Left lung (tissue), 10 donors: ENCODE measurements around the gene CMTR1. TPM values are rescaled to one million over a fixed set of nuclear protein-coding genes. Genes with fewer than 3 reads are reported as not detected.
"Not testable (repeated sequence)": the region's sequence is repeated elsewhere in the genome, so short reads cannot be mapped to it uniquely, and the experiment has no call there.

ENCODE experiments used
- ATAC-seq: fragments of 200-7000 bp; cut with Tn5 transposase; one replicate; pipeline ENCODE4 v1.9.1; 2020; ENCODE audit warnings: moderate library complexity
- DNase-seq, 4 donors: peaks; one replicate each; pipeline ENCODE4 v3.0.0-alpha.2; 2013 to 2020
- H3K27ac ChIP-seq, 2 donors: fragments of 200-600 bp; sonication (generic) in 1 of 2; one replicate each; pipeline versions ENCODE4 v1.5.0 to v1.8.0; 2020 to 2021
- H3K27me3 ChIP-seq, 2 donors: fragments of 200-600 bp; sonication (generic) in 1 of 2; one replicate each; pipeline versions ENCODE4 v1.5.0 to v1.8.0; 2020 to 2021
- H3K36me3 ChIP-seq, 2 donors: fragments of 200-600 bp; sonication (generic) in 1 of 2; one replicate each; pipeline versions ENCODE4 v1.5.0 to v1.8.0; 2020 to 2021
- H3K4me1 ChIP-seq, 2 donors: fragments of 200-600 bp; one replicate each; pipeline ENCODE4 v1.8.0; 2021
- H3K4me3 ChIP-seq, 2 donors: fragments of 200-600 bp; sonication (generic) in 1 of 2; one replicate each; pipeline versions ENCODE4 v1.5.0 to v1.8.0; 2020 to 2021; ENCODE audit warnings: mild to moderate bottlenecking in 1 of 2
- H3K9me3 ChIP-seq, 2 donors: fragments of 200-600 bp; sonication (generic) in 1 of 2; one replicate each; pipeline versions ENCODE4 v1.5.0 to v1.8.0; 2020 to 2021
- intact Hi-C, 2 donors: fragments of 100-400 bp; cut with DNase I; formaldehyde crosslinking; loops; one replicate each; pipeline versions ENCODE4 v1.11.2 to v1.14.2; 2022
- polyA plus RNA-seq, 6 donors: library from polyadenylated mRNA; unstranded; fragments of 120-200 nt; gene quantifications; one replicate each; pipeline ENCODE4 v1.2.1, GENCODE V29; 2013; ENCODE audit not compliant: insufficient read length in 6 of 6
- total RNA-seq, 2 donors: library from RNA; stranded (reverse); fragmentation: NEBNext Ultra II Directional; extraction: Animal tissue kit (Norgen Biotek cat#: 25700); gene quantifications; one replicate each; pipeline ENCODE4 v1.2.1, GENCODE V29; 2021
- TF ChIP-seq, protein P1 (sequence below), 2 donors: fragments of 200-600 bp; sonication (generic) in 1 of 2; IDR thresholded peaks; one replicate each; pipeline versions ENCODE4 v1.5.0 to v1.8.0; 2021; ENCODE audit warnings: antibody characterized with exemption in 2 of 2
- donor health status: DM: no; HTN: yes; CAD: no.
- donor health status: DM: no; HTN: no; CAD: no.

Gene CMTR1
- total and polyA plus RNA-seq, 8 donors = 36.1 to 54.4 (median 51.1) TPM

DNA sequence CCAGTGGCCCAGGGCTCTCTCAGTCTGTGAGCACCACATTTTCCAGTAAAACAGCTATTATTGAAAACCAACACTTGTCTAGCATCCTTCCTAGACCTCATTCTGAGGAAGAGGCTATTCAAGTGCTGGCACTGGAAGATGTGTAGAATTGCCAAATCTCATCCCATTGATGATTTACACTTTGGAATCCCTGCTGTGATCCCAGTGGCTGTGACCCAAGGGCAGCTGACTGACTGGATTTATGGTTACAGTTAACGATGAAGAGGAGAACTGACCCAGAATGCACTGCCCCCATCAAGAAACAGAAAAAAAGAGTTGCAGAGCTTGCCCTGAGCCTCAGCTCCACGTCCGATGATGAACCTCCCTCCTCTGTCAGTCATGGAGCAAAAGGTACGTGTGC is 2.4 kb downstream of the CMTR1 start:
- peaks cover 0 to 47% of the 10 kb centered on the region in 2 donors for H3K36me3 ChIP-seq
- no peaks in the 10 kb centered on the region for H3K27me3 ChIP-seq
- intact Hi-C loops = no loop called here
- TF ChIP-seq, protein P1, sequence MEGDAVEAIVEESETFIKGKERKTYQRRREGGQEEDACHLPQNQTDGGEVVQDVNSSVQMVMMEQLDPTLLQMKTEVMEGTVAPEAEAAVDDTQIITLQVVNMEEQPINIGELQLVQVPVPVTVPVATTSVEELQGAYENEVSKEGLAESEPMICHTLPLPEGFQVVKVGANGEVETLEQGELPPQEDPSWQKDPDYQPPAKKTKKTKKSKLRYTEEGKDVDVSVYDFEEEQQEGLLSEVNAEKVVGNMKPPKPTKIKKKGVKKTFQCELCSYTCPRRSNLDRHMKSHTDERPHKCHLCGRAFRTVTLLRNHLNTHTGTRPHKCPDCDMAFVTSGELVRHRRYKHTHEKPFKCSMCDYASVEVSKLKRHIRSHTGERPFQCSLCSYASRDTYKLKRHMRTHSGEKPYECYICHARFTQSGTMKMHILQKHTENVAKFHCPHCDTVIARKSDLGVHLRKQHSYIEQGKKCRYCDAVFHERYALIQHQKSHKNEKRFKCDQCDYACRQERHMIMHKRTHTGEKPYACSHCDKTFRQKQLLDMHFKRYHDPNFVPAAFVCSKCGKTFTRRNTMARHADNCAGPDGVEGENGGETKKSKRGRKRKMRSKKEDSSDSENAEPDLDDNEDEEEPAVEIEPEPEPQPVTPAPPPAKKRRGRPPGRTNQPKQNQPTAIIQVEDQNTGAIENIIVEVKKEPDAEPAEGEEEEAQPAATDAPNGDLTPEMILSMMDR (IDR thresholded peaks at IDR 0.05) = no peak
- H3K4me1 ChIP-seq = peaks cover 7 to 27% of the 10 kb centered on the region in 2 donors
- H3K27ac ChIP-seq = no peak overlapping the region
- no peak overlapping the region for H3K4me3 ChIP-seq
- no peak for ATAC-seq
- H3K9me3 ChIP-seq = no peaks in the 10 kb centered on the region
- DNase-seq = no peak

DNA sequence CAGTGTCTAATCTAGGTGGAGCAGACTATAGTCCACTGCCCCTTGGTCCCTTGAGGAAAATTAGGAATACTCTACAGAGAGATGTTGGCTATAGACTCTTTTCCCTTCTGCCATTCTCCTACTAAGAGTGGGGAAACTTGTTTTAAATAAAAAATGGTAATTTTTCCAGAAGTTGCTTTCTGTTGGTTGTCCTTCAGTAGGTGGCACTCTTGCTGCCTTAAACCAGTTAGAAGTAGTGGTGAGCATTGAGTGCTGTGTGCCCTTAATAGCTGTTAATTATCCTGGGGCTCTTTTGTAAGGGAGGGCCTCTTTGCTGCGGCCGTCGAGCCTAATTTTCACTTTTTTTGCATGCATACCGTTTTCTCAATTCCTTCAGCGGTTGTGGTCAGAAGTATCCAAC is 2.8 kb downstream of the CMTR1 start:
- TF ChIP-seq, protein P1 (IDR thresholded peaks at IDR 0.05) = no peak
- Histone ChIP-seq H3K4me3 (no peak overlapping the region), H3K36me3 (peaks cover 0 to 48% of the 10 kb centered on the region in 2 donors), H3K9me3 (no peaks in the 10 kb centered on the region), H3K27ac (no peak overlapping the region), H3K27me3 (no peaks in the 10 kb centered on the region), H3K4me1 (peaks cover 7 to 27% of the 10 kb centered on the region in 2 donors)
- ATAC-seq = no peak
- intact Hi-C loops = no loop called here
- no peak for DNase-seq

DNA sequence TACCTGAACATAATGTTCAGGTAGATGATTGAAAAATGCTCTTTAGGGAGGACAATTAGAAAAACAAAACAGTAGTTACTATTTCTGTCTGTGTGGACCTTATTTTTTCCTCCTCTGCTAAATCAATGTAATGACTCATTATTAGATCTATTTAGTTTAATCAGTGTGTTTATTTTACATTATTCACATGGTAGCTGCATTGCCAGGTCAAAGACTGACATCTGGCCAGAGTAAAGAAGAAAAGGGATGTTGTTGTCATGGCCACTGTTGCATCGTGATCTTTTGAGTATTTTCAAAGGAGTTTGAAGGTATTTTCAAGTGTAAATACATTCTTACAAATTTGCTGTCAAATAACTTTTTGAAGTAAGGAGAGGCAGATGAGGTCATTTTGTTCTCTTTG is 5.9 kb downstream of the CMTR1 start:
- peaks cover 9 to 31% of the 10 kb centered on the region in 2 donors for H3K4me1 ChIP-seq
- H3K27me3 ChIP-seq = no peaks in the 10 kb centered on the region
- H3K4me3 ChIP-seq = no peak overlapping the region
- intact Hi-C loops = no loop called here
- TF ChIP-seq, protein P1 (IDR thresholded peaks at IDR 0.05) = no peak
- no peak for DNase-seq
- no peak for ATAC-seq
- H3K9me3 ChIP-seq = no peaks in the 10 kb centered on the region
- H3K36me3 ChIP-seq = peaks cover 0 to 61% of the 10 kb centered on the region in 2 donors
- H3K27ac ChIP-seq = no peak overlapping the region

DNA sequence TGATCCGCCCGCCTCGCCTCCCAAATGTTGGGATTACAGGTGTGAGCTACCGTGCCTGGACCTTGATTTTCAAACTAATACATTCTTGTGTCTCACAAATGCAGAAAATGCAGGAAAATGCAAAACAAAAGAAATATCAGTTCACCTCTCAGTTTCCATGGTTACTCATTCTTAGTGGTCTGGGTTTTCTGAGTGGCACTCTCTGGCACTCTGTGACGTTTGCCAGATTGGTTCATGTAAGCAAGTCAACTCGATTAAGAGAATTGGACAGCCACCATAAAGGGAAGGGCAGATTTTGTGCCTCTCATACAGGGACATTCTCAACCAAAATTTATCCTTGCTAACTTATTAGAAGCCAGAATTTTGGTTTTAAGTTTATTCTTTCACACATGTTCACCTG is 8.6 kb downstream of the CMTR1 start:
- Histone ChIP-seq H3K27ac (peak overlapping the region in 1 of 2 donors; percentile 67), H3K36me3 (peaks cover 0 to 76% of the 10 kb centered on the region in 2 donors), H3K9me3 (no peaks in the 10 kb centered on the region), H3K27me3 (no peaks in the 10 kb centered on the region), H3K4me1 (peaks cover 4 to 16% of the 10 kb centered on the region in 2 donors), H3K4me3 (no peak overlapping the region)
- TF ChIP-seq, protein P1 (IDR thresholded peaks at IDR 0.05) = no peak
- DNase-seq = no peak
- intact Hi-C loops = no loop called here
- ATAC-seq = no peak

DNA sequence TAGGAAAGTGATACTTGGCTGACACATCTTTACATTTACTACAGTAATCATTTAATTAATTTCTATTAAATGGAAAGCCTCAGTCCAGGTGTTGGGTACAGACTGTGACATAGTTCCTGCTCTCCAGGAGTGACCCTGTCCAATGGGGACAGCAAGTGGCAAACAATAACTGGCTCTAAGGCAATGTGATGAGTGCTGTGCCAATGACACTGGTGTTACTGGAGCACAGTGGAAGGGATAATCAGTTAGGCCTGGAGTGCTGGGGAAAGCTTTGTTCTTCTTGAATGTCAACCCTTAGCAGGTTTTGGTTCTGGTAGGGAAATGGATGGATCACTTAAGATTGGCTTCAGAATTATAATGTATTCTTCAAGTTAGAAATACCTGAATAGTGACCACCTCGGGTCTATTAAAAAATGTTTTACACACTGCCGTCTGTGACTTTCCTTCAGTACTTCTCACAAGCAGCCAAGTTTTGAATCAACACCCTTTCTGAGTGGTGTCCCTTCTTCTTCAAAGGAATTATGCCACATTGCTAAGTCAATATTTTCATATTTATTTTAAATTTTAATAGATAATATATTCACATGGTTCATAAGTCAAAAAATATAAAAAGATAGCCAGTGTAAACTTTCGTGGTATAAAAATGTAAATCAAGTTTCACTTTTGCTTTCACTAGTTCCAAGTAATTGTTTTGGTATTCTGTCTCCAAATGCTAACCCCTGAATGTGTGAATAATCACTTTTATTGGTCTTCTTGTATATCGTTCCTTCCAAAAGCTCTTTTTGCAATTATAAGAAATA is 9.6 kb downstream of the CMTR1 start:
- DNase-seq (no peak), ATAC-seq (peak; percentile 73)
- intact Hi-C loops = no loop called here
- peaks cover 4 to 16% of the 10 kb centered on the region in 2 donors for H3K4me1 ChIP-seq
- H3K36me3 ChIP-seq = peaks cover 0 to 76% of the 10 kb centered on the region in 2 donors
- peak overlapping the region; percentile 1 to 15 for H3K4me3 ChIP-seq
- TF ChIP-seq, protein P1 (IDR thresholded peaks at IDR 0.05) = no peak
- H3K27me3 ChIP-seq = no peaks in the 10 kb centered on the region
- no peaks in the 10 kb centered on the region for H3K9me3 ChIP-seq
- peak overlapping the region; percentile 67 to 69 for H3K27ac ChIP-seq

DNA sequence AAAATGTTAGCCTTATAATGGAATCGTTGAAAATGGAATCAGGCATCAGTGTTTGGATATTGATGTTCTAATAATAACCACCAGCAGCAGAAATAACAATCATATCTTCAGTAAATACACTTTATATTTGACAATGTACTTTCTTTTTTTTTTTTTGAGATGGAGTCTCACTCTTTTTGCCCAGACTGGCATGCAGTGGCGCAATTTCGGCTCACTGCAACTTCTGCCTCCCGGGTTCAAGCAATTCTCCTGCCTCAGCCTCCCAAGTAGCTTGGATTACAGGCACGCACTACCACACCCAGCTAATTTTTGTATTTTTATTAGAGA is 10.2 kb downstream of the CMTR1 start:
- ATAC-seq, H3K9me3 ChIP-seq, DNase-seq, intact Hi-C loops, H3K27me3 ChIP-seq: not testable (repeated sequence)
- Histone ChIP-seq H3K36me3 (peaks cover 0 to 76% of the 10 kb centered on the region in 2 donors), H3K27ac (peak overlapping the region; percentile 67 to 69), H3K4me1 (peaks cover 4 to 16% of the 10 kb centered on the region in 2 donors), H3K4me3 (peak overlapping the region; percentile 1 to 15)
